H4 (cell line): ENCODE results near the gene SPAG7. TPM values are rescaled to one million over a fixed set of nuclear protein-coding genes. Genes with fewer than 3 reads are reported as not detected.

Source experiments
- DNase-seq: peaks from one replicate; pipeline ENCODE4 v3.0.0-alpha.2; 2015; ENCODE audit warnings: low spot score
- total RNA-seq: library from RNA; depleted of rRNA; stranded (reverse); fragments of >200 nt; shearing (Covaris generic); gene quantifications from 2 replicates; pipeline ENCODE4 v1.2.3, GENCODE V29; 2014; rRNA removed

SPAG7 gene, protein sequence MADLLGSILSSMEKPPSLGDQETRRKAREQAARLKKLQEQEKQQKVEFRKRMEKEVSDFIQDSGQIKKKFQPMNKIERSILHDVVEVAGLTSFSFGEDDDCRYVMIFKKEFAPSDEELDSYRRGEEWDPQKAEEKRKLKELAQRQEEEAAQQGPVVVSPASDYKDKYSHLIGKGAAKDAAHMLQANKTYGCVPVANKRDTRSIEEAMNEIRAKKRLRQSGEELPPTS
- total RNA-seq, result 24.0 and 32.2 TPM in 2 replicates

DNA sequence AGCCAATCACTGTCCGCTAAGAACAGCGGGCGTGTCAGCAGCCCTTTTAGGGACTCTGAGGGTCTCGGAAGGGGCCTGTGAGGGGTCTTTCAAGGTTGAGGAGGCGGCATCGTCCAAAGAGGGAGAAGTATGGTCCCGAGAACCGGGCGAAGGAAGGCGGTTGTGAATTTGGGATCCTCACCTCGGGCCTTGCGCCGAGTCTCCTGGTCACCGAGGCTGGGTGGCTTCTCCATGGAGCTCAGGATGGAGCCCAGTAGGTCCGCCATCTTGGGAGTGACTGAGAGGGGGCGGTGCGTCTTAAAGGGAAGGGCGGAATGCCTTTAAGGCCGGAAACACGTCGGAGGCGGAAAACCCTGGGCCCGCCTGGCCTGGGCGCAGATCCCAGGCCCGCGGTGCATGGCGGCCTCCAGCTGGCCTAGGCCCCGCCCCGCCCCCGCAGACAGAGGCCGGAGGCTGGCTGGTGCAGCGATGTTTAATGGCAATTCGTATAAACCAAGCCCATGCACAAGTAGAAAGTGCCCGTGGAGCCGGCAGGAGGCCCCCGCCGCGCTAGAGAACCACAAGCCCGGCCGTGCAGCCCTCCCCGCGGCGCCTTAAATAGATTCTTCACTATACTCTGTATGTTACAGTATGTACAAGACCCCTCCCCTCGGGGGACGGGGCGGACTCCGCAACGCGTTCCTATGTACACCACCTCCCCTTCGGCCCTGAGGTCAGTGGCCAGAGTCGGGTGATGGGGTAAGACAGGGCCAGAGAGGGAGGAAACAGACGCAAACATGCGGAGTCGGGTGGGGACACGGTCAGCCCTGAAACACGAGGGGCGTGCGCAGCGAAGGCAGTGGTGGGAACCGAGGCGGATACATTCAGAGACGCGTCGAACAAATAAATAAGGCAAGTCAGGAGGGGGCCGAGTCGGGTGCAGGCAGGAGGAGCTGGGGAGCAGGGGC, at the start of gene SPAG7:
SPAG7 (minus strand) TSS at position 279 of the 947 bp plus-strand sequence; CDS start at position 266, 13 bp downstream.
- DNase-seq, result peak; percentile 82

DNA sequence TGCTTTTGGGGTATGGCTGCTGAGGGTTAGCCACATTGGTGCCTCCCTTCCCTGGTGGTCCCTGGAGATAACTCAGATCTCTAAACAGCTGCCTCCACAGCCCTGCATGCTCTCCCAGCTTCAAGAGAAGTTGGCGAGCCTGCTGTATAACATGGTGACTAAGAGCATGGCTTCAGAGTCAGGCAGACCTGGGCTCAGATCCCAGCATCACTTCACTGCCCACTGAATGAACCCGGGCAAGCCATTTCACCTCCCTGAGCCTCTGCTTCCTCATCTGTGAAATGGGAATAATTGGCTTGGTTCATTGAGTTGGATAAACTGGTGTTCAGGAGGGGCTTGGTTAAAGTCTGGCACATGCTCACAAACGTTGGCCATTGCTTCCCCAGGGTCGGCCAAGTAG, 46.7 kb upstream of the SPAG7 start:
- DNase-seq, result no peak

DNA sequence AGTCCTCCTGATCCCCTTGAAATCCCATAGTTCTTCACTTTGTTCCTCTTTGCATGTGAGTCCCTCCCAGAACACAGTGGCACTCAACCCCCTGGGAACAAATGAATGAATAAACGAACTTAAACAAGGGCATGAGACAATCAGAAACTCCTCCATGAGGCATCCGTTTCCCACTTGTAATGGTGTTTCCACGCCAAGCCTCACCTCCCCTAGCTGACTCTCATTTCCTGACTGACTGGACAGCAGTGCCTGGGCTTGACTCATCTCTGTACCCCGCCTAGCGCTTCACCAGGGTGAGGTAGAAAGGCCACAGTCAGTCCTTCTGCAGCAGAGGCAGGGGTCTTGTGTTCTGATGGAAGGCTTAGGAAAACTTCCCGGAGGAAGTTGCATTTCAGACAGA, 44.3 kb upstream of the SPAG7 start:
- no peak for DNase-seq

DNA sequence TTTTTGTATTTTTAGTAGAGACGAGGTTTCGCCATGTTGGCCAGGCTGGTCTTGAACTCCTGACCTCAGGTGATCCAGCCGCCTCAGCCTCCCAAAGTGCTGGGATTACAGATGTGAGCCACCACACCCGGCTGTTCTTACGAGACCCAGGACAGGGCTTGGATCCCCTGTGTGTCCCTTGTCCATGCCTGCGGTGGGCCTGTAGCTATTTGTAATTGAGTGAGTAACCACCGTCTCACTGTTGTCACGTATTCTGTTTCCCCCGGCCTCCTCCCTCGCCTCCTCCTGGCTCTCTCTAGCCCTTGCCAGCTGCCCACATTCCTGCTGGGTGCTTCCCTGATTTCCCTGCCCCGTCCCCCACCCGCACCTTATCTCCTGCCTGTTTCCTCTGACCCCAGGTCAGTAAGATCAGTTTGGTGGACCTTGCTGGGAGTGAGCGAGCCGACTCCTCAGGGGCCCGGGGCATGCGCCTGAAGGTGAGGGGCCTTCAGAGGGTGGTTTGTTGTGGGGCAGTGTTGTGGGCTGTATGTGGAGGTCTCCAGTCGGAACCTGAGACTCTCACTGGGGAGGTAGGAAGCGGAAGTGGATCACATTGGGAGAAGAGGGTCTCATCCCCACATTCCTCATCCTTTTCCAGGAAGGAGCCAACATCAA, 35.7 kb upstream of the SPAG7 start:
- DNase-seq, result no peak

DNA sequence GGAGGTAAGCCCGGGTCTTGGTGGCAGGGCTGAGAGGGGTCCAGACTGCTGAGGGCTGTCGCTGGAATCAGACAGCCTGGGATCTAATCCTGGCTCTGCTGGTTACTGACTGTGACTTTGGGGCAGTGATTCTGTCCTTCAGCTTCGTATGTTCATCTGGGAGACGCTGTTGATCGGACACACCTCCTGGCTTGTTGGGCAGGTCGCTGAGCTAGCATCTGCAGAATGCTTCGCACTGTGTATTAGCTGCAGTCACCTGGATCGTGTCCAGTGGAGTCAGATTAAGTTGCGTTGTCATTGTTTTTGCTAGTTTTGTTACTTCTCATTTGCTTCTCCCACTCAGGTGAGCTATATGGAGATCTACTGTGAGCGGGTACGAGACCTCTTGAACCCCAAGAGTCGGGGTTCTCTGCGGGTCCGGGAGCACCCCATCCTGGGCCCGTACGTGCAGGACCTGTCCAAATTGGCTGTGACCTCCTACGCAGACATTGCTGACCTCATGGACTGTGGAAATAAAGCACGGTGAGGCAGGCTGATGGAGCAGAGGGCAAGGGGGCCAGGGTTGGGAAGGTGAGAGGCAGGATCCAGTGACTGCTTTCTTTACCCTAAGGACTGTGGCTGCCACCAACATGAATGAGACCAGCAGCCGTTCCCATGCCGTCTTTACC, 34.6 kb upstream of the SPAG7 start:
- no peak for DNase-seq

DNA sequence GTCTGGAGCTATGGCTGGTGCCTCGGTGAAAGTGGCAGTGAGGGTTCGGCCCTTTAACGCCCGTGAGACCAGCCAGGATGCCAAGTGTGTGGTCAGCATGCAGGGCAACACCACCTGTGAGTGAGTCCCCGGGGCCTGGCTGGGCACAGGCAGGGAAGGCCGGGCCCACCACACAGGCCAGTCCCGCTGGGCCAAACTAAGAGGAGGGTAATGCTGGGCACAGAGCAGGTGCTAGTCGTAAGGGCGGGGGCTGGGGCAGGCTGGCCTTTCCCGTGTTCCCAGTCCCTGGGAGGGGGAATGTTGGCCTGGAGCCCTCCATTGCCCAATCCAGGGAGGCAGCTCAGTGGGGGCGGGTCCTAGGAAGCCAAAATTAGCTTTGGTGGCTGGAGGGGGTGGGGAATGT, 32.6 kb upstream of the SPAG7 start:
- DNase-seq, result no peak

DNA sequence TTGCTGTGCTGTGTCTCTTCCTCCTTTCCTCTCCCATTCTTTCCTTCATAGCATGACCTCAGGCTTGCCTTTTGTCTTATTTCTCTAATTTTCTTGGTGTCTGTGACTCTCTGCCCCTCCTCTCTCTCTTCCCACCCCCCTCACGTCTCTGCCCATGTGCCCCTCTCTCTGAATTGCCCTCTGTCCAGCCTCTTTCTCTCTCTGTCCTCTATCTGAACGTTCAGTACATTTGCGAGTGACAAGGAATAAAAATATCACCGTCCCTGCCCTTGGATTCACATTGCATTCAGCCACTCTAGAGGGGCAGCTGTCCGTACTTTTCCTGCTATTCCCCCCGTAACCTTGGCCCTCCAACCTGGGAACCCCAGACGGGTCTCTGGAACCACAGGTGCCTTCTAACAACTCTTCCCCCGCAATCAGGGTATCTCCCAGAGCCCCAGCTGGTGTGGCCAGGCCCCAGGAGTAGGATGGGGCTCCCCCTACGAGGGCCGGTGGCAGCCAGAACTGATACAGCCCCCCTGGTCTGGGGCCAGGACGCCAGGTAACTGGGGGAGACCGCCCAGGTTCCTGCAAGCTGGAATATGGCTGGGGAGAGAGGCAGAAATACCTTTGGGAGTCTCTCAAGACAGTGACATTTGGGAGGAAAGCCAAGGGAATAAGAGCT, 31.9 kb upstream of the SPAG7 start:
- no peak for DNase-seq

DNA sequence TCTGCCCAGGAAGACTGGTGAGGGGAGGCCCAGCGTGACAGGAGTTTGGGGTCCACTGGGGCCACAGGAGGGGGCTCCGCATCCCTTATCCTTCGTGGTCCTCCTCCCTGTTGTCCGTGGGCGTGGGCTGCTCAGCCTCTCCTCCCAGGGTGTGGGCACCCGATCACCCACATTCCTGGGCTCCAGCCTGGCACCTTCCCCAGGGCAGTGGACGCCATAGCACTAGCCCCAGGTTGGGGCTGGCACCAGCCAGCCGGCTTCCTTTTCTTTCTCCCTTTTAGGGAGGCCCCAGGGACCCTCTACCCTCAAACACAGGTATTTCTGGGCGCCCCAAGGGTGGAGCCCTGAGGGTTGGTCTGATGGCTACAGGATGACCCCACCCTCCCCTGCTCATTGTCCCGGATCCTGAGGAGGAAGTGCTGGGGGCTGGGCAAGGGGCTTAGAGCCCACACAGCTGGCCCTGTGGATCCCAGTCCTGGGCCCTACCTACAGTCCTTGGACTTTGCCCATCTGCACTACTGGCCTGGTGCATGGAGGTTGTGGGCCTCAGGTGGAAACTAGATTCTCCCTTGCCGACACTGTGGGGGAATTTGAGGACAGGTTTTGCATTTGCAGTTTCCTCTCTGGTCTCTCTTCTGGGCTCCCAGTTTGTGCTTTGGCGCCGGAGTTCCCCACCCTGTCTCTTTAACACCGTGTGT, 31.3 kb upstream of the SPAG7 start:
- no peak for DNase-seq

DNA sequence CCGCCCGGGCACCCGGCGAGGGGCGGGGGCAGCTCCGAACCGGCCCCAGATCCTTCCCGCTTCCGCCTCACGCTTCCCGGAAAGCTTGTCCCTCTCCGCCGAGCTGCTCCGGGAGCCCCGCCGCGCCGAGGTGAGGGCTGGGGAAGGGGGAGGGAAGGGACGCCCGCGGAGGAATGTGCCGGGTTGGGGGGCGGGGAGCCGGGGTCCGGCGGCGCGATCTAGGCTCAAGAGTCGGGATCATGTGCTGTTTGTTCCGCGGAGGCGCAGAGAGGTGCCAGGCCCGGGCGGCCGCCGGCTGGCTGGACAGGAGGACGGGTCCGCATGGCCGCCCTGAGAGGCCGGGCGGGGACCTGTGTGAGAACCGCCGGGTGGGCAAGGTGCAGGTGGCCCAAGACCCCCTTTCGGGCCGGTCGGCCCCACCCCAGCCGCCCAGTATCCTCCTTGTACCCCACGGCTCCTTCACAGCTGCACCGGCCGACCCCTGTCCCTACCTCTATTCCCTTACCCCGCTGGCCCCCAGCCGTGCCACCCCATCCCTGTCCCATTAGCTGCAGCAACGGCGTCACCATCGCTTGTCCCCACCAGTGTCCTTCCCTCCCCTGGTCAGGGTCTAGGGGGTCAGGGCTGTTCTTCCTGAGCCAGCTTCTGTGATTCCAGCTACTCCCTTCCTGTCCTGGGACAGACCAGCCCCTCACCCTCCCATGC, 30.6 kb upstream of the SPAG7 start:
- DNase-seq, result no peak

DNA sequence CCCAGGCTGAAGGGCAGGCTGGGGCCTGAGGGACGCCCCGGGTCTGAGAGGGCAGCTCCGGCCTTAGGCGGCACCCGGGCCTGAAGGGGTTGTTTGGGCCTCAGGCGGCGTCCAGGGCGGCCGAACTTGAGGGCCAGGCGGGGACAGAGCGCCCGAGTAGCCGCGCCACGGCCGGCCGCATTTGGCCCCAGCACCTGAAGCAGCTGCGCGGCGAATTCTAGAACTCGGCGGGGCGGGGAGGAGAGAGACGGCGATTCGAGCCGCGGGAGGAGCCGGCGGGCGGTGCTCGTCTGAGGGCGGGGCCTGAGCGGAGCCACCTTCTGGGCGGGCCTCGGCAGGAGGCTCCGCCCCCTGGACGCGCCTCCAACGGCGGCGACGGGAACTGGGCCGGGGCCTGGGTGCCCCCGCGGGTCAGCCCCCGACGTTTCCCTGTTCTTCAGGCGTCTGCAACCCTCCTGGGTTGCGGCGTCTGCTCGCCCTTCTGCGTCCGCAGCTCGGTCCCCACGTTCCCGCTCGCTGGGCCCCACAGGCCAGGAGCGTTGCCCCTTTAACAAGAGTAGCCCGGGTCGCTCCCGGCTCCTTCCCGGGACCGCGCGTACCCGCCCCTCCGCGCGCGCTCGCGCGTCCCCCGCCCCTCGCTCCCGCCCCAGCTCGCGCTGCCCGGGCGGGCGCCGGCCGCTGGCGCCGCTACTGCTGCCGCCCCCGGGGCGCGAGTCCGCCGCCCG, 29.8 kb upstream of the SPAG7 start, which contains the start of the genes INCA1 and KIF1C:
INCA1 (minus strand) TSS at position 221 of the 725 bp plus-strand sequence. CDS start 3,085 bp downstream, outside the sequence.
KIF1C (plus strand) TSS at position 649 of the 725 bp plus-strand sequence. CDS start 2,297 bp downstream, outside the sequence.
- DNase-seq, result peak; percentile 55

DNA sequence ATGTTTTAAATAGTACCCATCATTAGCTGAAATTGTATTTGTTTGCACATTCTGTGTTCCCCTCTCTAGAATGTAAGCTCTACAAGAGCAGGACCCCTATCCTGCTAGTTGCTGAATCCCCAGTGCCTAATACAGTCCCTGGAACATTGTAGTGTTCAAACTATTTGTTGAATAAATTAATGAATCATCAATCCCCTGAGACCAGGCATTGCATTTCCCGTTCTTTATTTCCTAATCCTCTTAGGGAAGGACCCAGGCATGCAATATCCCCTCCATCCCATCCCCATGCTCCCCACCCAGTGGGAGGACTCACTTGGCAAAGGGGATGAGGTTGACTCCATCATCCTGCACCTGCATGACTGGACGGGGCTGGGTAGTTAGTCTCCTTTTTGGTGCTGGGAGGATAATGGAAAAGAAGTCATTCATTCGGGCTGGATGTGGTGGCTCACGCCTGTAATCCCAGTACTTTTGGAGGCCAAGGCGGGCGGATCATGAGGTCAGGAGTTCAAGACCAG, 26.5 kb upstream of the SPAG7 start:
- no peak for DNase-seq

DNA sequence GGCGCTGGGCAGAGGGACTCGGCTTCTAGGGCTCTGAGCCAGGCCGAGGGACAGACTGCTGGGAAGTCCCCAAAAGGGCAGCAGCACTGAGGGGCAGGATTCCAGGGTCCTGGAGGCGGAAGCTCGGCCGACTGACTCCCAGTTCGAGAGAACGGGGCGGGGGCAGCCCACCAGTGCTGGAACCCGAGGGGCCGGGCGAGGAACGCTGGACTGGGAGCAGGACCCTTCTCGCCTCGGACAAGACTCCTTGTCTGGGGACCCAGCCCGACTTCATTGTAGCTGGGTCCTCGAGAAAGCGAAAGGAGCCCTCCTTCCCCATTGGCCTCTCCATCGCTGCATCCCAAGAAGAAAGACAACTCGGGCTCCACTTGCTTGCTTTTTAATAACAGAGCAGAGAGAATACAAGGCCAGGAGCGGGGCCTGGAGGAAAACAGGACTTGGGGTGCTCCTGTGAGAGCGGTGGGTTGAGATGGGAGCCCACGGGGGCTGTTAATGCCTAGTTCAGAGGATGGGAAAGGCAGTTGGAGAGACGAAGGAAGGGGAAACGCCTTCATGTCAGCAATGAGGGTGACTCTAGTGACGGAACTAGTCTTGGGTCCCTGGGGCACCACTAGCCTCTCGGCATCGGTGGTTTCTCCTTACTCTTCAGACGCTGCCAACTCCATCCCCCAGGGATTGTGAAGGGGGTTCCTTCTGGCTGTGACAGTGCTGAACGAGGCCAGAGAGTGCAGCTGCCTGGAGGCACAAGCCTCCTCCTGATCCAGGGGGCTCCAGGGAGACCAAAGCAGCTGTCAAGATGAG, 20.4 kb upstream of the SPAG7 start:
- no peak for DNase-seq

DNA sequence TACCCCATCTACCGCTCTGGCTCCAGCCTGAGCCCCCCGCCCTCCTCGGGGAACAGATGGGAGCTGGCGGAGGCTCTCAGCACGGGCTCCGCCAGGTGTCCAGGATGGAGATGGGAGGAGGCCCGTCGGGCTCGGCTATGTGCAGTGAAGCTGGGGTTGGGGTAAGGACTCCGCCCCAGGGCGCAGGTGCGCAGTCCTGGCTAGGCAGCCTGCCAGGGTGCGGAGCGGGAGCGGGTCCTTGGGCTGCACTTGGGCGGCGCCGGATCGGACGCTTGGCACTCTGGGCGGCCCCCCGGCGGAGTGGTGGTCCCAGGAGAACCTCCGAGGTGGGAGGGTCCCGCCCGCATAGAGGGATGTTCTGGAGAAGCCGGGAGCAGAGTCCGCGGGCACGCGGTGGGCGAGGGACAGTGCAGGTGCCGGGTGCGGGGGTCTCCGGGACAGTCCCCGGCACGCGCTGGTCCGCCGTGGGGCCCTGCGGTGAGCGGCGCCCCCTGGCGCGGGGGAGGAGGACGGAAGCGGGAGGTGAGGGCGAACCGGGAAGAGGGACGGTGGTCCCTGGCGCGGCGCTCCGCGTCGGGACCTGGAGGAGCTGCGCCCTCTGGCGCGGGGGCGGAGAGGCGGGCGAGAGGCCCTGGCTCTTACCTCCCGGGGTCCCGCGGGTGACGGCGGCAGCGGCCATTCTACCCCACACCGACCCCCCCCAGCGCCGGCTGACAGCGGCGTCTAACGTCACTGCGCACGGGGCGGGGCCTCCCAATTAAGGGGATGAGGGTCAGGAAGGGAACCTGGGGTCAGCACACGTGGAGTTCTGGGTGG, 19.5 kb upstream of the SPAG7 start, which contains the start of gene CAMTA2:
CAMTA2 (minus strand) TSS at position 725 of the 816 bp plus-strand sequence. CDS start 1,453 bp downstream, outside the sequence.
- peak; percentile 34 for DNase-seq

DNA sequence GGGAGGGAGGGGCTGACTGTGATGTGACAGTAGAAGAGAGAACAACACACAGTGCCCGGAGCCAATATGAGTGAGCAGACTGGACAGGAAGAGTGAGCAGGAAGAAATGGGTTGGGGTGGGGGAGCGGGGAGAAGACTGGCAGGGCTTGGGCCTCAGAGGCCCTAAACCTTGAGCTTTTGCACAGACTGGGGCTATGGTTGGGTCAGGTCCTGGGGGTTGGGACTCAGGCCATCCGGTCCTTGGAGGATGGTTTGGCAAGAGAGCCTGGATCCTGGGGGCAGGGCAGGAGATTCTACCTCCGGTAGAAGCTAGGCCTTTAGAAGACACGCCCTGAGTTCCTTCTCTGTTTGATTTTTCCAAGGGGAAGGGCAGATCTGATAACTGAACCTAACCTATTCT, 18.8 kb upstream of the SPAG7 start:
- no peak for DNase-seq

DNA sequence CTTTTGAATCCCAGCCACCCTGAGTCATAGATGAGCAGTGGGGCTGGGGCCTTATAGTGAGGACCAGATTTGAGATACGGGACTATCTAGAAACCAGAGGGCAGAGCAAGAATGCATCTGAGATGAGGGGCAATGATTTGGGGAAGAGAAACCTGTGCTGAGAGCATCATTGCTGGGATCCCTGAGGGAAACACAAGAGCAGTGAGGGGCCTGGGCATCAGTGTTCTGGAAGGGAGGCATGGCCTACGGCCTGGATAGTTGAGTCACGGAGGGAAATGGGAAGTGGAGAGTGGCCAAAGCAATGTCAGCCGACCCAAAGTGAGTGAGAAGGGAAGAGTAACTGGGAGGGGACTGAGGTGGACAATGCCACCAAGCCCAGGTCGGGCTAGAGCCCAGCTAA, 14.7 kb upstream of the SPAG7 start:
- DNase-seq, result no peak

DNA sequence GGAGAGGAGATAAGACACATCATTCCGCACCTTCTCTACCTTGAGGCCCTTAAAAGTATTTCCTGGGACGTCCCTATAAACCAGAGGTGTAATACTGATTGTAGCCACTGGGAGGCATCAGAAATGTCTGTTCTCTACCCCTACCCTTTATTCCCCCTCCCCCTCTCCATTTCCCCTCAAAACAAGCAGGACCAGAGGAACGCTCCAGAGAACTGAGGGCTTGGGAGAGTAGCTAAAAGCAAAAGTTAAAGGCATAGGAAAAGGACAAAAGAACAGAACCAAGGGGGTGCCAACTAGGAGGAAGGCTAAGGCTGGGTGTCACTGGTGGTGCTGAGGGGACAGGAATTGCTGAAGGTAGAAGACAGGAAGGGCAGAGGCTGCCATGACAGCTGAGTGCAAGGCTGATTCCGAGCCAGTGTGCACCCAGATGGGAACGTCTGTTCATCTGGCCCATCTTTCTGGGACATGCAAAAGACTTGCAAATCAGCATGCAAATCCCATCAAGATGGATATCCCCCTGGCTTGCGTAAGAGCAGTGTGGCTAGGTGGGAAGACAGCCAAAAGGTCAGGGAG, 13.1 kb upstream of the SPAG7 start:
- peak; percentile 25 for DNase-seq

DNA sequence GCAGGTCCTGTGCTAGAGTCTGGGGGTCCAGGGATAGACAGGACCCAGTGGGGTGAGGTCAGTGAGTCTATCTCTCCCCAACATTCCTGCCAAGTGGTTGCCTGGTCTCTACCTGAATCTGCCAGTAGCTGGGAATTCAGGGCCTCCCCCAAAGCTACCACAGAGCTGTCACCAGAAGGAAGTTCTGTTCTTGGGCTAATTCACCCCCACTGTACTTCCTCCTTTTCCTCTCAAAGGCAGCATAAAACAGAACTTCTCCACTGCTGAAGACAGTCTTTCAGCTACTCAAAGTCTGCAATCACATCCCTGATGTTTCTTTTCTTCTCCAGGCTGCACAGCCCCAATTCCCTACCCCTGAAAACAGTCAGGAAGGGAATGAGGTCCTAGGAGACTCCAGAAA, 11.1 kb upstream of the SPAG7 start:
- DNase-seq, result no peak
